Stomach (tissue), 9 donors: Measurements from ENCODE around the gene FLYWCH1. TPM values are rescaled to one million over a fixed set of nuclear protein-coding genes. Genes with fewer than 3 reads are reported as not detected.

Experiments
- DNase-seq, 2 donors: peaks; one replicate each; pipeline versions ENCODE4 v3.0.0 to v3.0.0-alpha.2; 2013 to 2019
- H3K27ac ChIP-seq, 5 donors: fragments of 200-600 bp in 4 of 5; sonication (generic) in 4 of 5; one replicate each; pipeline ENCODE4 v1.5.1; 2013 to 2019; ENCODE audit warnings: mild to moderate bottlenecking in 1 of 5, moderate library complexity in 1 of 5
- H3K27me3 ChIP-seq, 3 donors: fragments of 200-600 bp; sonication (generic); one replicate each; pipeline ENCODE4 v1.5.1; 2017 to 2019; ENCODE audit warnings: mixed run types in 1 of 3
- H3K36me3 ChIP-seq, 4 donors: fragments of 200-600 bp; sonication (generic); 1 replicate in 3 of 4; 2 replicates in 1 of 4; pipeline ENCODE4 v1.5.1; 2016 to 2019
- H3K4me1 ChIP-seq, 4 donors: fragments of 200-600 bp; sonication (generic); one replicate each; pipeline ENCODE4 v1.5.1; 2016 to 2019
- H3K4me3 ChIP-seq, 4 donors: fragments of 200-600 bp; sonication (generic) in 3 of 4; one replicate each; pipeline ENCODE4 v1.5.1; 2016 to 2019; ENCODE audit warnings: mild to moderate bottlenecking in 1 of 4
- H3K9me3 ChIP-seq, 4 donors: fragments of 200-600 bp; sonication (generic); one replicate each; pipeline ENCODE4 v1.5.1; 2016 to 2019
- CTCF ChIP-seq, 7 experiments: fragments of 450-650 bp in 4 of 7; fragments of 200-600 bp in 3 of 7; sonication (generic) in 3 of 7; IDR thresholded peaks; one replicate each; pipeline ENCODE4 v1.5.1; 2016 to 2019; ENCODE audit warnings: antibody characterized with exemption in 7 of 7, control low read depth in 2 of 7, mild to moderate bottlenecking in 1 of 7
- EP300 ChIP-seq: sonication (generic); formaldehyde crosslinking; IDR thresholded peaks from one replicate; pipeline ENCODE4 v1.6.1; 2017; ENCODE audit warnings: antibody characterized with exemption
- POLR2A ChIP-seq, 4 donors: fragments of 450-650 bp; IDR thresholded peaks; one replicate each; pipeline ENCODE4 v1.6.1; 2016; ENCODE audit warnings: antibody characterized with exemption in 4 of 4, control low read depth in 2 of 4, mild to moderate bottlenecking in 1 of 4, moderate library complexity in 1 of 4
- POLR2AphosphoS5 ChIP-seq, 3 donors: sonication (generic); formaldehyde crosslinking; IDR thresholded peaks; one replicate each; pipeline ENCODE4 v1.6.1; 2016; ENCODE audit warnings: antibody characterized with exemption in 3 of 3
- WGBS, 5 donors: extraction: QIAGEN DNeasy Blood & Tissue Kit in 3 of 5; methylation state at CpG; one replicate each; pipeline versions ENCODE4 v1.1.5 to v1.1.7; 2013 to 2018; 5-methylcytosine and 5-hydroxymethylcytosine counted together
- intact Hi-C: fragments of 100-400 bp; cut with DNase I; formaldehyde crosslinking; loops from one replicate; pipeline ENCODE4 v1.15.1; 2023; ENCODE audit warnings: low total_unique reads
- polyA plus RNA-seq, 3 donors: library from polyadenylated mRNA; stranded (reverse); fragments of 200-250 nt; gene quantifications; one replicate each; pipeline ENCODE4 v1.2.3, GENCODE V29; 2013
- small RNA-seq, 4 donors: library from RNA; depleted of rRNA; stranded (forward); fragments of <200 nt; gene quantifications; one replicate each; pipeline ENCODE3, GENCODE V24; 2016
- total RNA-seq, 5 donors: library from RNA; depleted of rRNA; stranded (reverse); fragments of >200 nt; gene quantifications; one replicate each; pipeline versions ENCODE4 v1.1.0 to v1.2.3, GENCODE V29; 2014 to 2016
- donor health status: healthy with polysubstance abuse.
- donor health status: Bipolar disorder and iron deficiency.
- donor health status: healthy.

The FLYWCH1 gene
- total and polyA plus RNA-seq, 8 donors = 8.1 to 121 (median 17.6) TPM

GRCh38 chr16:2992383-2993081 is 80.8 kb downstream of the FLYWCH1 start:
- TF ChIP-seq POLR2AphosphoS5 (IDR thresholded peaks at IDR 0.05) (no peak), POLR2A (IDR thresholded peaks at IDR 0.05) (no peak), CTCF (IDR thresholded peaks at IDR 0.05) (no peak), EP300 (no peak)
- no peak overlapping the region for H3K4me3 ChIP-seq
- H3K9me3 ChIP-seq = no peaks in the 10 kb centered on the region
- no peaks in the 10 kb centered on the region for H3K36me3 ChIP-seq
- DNase-seq = no peak
- intact Hi-C loops = no loop called here
- H3K27ac ChIP-seq = no peak overlapping the region
- 71 to 84% (median 74%) methylated on average over 14 of the region's 14 CpGs for WGBS, 5 donors
- H3K4me1 ChIP-seq = peaks cover 0 to 4% (median 0%) of the 10 kb centered on the region in 4 donors
- H3K27me3 ChIP-seq = peaks cover 0 to 62% (median 8%) of the 10 kb centered on the region in 3 donors

DNA sequence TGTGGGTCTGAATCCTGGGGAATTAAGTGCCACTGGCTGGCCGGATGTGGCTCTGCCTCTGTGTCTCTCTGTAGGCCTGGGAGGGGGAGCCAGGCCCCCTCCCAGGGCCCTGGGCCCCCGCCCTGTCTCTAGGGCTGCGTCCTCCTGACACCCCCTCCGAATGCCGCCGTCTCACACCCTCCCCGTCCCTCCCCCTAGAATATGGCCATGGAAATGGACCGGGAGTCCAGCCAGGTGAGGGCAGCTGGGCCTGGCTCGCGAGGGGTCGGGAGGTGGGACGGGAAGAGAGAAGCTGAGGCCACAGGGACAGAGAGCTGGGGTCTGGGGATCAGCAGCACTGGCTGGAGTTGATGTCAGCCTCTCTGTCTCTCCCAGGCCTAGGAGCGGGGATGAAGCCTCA is 84.6 kb downstream of the FLYWCH1 start:
- Histone ChIP-seq H3K9me3 (no peaks in the 10 kb centered on the region), H3K27ac (no peak overlapping the region), H3K36me3 (no peaks in the 10 kb centered on the region), H3K27me3 (peaks cover 0 to 61% (median 0%) of the 10 kb centered on the region in 3 donors), H3K4me1 (no peaks in the 10 kb centered on the region), H3K4me3 (no peak overlapping the region)
- TF ChIP-seq EP300 (no peak), POLR2A (IDR thresholded peaks at IDR 0.05) (no peak), POLR2AphosphoS5 (IDR thresholded peaks at IDR 0.05) (no peak), CTCF (IDR thresholded peaks at IDR 0.05) (no peak)
- DNase-seq = no peak
- 80 to 93% (median 85%) methylated on average over 11 to 13 of the region's 13 CpGs for WGBS, 5 donors
- intact Hi-C loops = no loop called here

DNA sequence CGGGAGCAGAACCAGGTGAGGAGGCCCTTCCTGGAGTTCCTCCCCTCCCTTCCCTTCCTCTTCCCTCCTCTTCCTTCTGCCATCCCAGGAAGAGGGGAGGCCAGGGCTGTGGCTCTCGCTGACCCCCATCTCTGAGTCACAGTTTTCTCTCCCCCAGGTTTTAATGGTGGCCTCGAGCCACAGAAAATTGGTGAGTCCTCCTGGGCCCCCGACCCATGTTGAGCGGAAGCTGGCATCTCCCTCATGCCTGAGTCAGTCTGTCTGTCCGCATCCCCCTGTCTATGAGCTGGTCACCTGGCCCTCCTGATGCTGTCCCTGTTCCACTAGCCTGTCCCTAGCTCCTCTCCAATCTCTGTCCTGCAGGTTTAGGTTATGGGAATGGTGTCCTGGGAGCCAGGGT is 88.2 kb downstream of the FLYWCH1 start:
- intact Hi-C loops = no loop called here
- H3K27me3 ChIP-seq = peaks cover 0 to 69% (median 0%) of the 10 kb centered on the region in 3 donors
- H3K36me3 ChIP-seq = no peaks in the 10 kb centered on the region
- WGBS, 5 donors = 78 to 90% (median 85%) methylated on average over 6 of the region's 6 CpGs
- no peak overlapping the region for H3K27ac ChIP-seq
- no peak overlapping the region for H3K4me3 ChIP-seq
- H3K4me1 ChIP-seq = peaks cover 4 to 11% (median 8%) of the 10 kb centered on the region in 4 donors
- no peaks in the 10 kb centered on the region for H3K9me3 ChIP-seq
- no peak for DNase-seq
- TF ChIP-seq EP300 (no peak), POLR2A (IDR thresholded peaks at IDR 0.05) (no peak), CTCF (IDR thresholded peaks at IDR 0.05) (no peak), POLR2AphosphoS5 (IDR thresholded peaks at IDR 0.05) (no peak)

DNA sequence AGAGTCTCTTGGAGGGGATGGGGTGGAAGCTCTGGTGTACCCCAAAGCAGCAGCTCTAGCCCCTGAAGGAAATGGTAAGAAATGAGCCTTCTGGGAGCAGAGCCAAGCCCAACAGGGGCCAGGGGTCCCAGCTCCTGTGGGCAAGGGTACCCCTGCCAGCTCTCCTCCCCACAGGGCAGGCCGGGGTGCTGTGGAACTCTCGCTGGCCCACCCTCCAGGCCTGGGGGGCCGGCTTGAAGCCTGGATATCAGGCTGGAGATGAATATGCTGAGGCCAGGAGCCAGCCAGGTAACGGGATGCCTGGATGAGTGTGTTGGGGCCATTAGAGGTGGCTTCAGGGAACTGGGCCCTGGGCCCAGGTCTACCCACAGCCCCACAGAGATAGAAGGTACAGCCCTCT is 88.8 kb downstream of the FLYWCH1 start:
- no peak for DNase-seq
- no peak for TF ChIP-seq CTCF (IDR thresholded peaks at IDR 0.05)
- no peak for TF ChIP-seq POLR2AphosphoS5 (IDR thresholded peaks at IDR 0.05)
- TF ChIP-seq EP300 = no peak
- no peak for TF ChIP-seq POLR2A (IDR thresholded peaks at IDR 0.05)
- 67 to 89% (median 84%) methylated on average over 4 of the region's 4 CpGs for WGBS, 5 donors
- H3K27me3 ChIP-seq = peaks cover 0 to 69% (median 0%) of the 10 kb centered on the region in 3 donors
- H3K27ac ChIP-seq = no peak overlapping the region
- intact Hi-C loops = no loop called here
- H3K4me3 ChIP-seq = no peak overlapping the region
- no peaks in the 10 kb centered on the region for H3K36me3 ChIP-seq
- H3K4me1 ChIP-seq = peaks cover 4 to 15% (median 12%) of the 10 kb centered on the region in 4 donors
- no peaks in the 10 kb centered on the region for H3K9me3 ChIP-seq

Small RNAs within 50 kb of the gene (small RNA-seq; reads per million reads assigned to genes)
- gene LINC00514 = 0 reads per million in 4 donors

Other genes with a start within 250 kb of the FLYWCH1 start
- gene KCTD5, start 229.4 kb upstream of the FLYWCH1 start, total RNA-seq = 10 to 100 TPM in 4 of 5 donors, under 1 TPM in 1; 0.89 to 45.6 (median 27.2) TPM
- gene KCTD5, start 229.4 kb upstream of the FLYWCH1 start, polyA plus RNA-seq = 10 to 100 TPM; 14.4 to 28.6 (median 14.7) TPM
- gene PRSS27, start 191.7 kb upstream of the FLYWCH1 start, total RNA-seq = under 1 TPM in 1 of 5 donors, not detected in 4; 0.55 TPM
- gene PRSS27, start 191.7 kb upstream of the FLYWCH1 start, polyA plus RNA-seq = 10 to 100 TPM in 1 of 3 donors, under 1 TPM in 2; 0.50 to 74.4 (median 0.76) TPM
- gene SRRM2, start 159.3 kb upstream of the FLYWCH1 start, total RNA-seq = 1,000 to 10,000 TPM in 2 of 5 donors, 100 to 1,000 TPM in 3; 142 to 2,165 (median 929) TPM
- 100 to 1,000 TPM; 151 to 384 (median 321) TPM for gene SRRM2, start 159.3 kb upstream of the FLYWCH1 start, polyA plus RNA-seq
- 100 to 1,000 TPM in 4 of 5 donors, 10 to 100 TPM in 1; 68.1 to 279 (median 174) TPM for gene ELOB, start 134.7 kb upstream of the FLYWCH1 start, total RNA-seq
- gene ELOB, start 134.7 kb upstream of the FLYWCH1 start, polyA plus RNA-seq = 100 to 1,000 TPM; 386 to 713 (median 456) TPM
- gene PRSS33, start 124.4 kb upstream of the FLYWCH1 start, total RNA-seq = not detected
- gene PRSS33, start 124.4 kb upstream of the FLYWCH1 start, polyA plus RNA-seq = not detected
- gene PRSS41, start 113.5 kb upstream of the FLYWCH1 start, total RNA-seq = not detected
- gene PRSS41, start 113.5 kb upstream of the FLYWCH1 start, polyA plus RNA-seq = not detected
- 1 to 10 TPM in 1 of 5 donors, not detected in 4; 1.1 TPM for gene PRSS21, start 94.7 kb upstream of the FLYWCH1 start, total RNA-seq
- 1 to 10 TPM in 1 of 3 donors, under 1 TPM in 2; 0.50 to 2.9 (median 0.65) TPM for gene PRSS21, start 94.7 kb upstream of the FLYWCH1 start, polyA plus RNA-seq
- 10 to 100 TPM in 2 of 5 donors, not detected in 3; 15.6 to 39.0 TPM for gene ZG16B, start 81.6 kb upstream of the FLYWCH1 start, total RNA-seq
- 10 to 100 TPM; 13.0 to 35.4 (median 22.3) TPM for gene ZG16B, start 81.6 kb upstream of the FLYWCH1 start, polyA plus RNA-seq
- 10 to 100 TPM in 2 of 5 donors, 1 to 10 TPM in 2, not detected in 1; 1.8 to 33.2 (median 9.8) TPM for gene PRSS22, start 53.8 kb upstream of the FLYWCH1 start, total RNA-seq
- 10 to 100 TPM in 2 of 3 donors, 1 to 10 TPM in 1; 5.2 to 62.2 (median 22.7) TPM for gene PRSS22, start 53.8 kb upstream of the FLYWCH1 start, polyA plus RNA-seq
- 10 to 100 TPM; 19.6 to 76.4 (median 52.4) TPM for gene FLYWCH2, start 28.7 kb upstream of the FLYWCH1 start, total RNA-seq
- gene FLYWCH2, start 28.7 kb upstream of the FLYWCH1 start, polyA plus RNA-seq = 10 to 100 TPM; 30.1 to 43.4 (median 39.0) TPM
- under 1 TPM in 1 of 5 donors, not detected in 4; 0.37 TPM for gene KREMEN2, start 52.3 kb downstream of the FLYWCH1 start, total RNA-seq
- 1 to 10 TPM in 1 of 3 donors, not detected in 2; 1.1 TPM for gene KREMEN2, start 52.3 kb downstream of the FLYWCH1 start, polyA plus RNA-seq
- gene PAQR4, start 57.4 kb downstream of the FLYWCH1 start, total RNA-seq = 10 to 100 TPM in 2 of 5 donors, 1 to 10 TPM in 3; 4.8 to 43.2 (median 8.4) TPM
- gene PAQR4, start 57.4 kb downstream of the FLYWCH1 start, polyA plus RNA-seq = 10 to 100 TPM in 2 of 3 donors, 1 to 10 TPM in 1; 2.7 to 15.3 (median 10.9) TPM
- gene PKMYT1, start 68.5 kb downstream of the FLYWCH1 start, total RNA-seq = 10 to 100 TPM in 2 of 5 donors, 1 to 10 TPM in 3; 2.4 to 19.3 (median 9.6) TPM
- gene PKMYT1, start 68.5 kb downstream of the FLYWCH1 start, polyA plus RNA-seq = 10 to 100 TPM in 1 of 3 donors, 1 to 10 TPM in 2; 1.8 to 15.9 (median 9.5) TPM
- gene CLDN9, start 101.0 kb downstream of the FLYWCH1 start, total RNA-seq = not detected
- gene CLDN9, start 101.0 kb downstream of the FLYWCH1 start, polyA plus RNA-seq = under 1 TPM in 2 of 3 donors, not detected in 1; 0.28 to 0.31 TPM
- not detected for gene CLDN6, start 106.3 kb downstream of the FLYWCH1 start, total RNA-seq
- not detected for gene CLDN6, start 106.3 kb downstream of the FLYWCH1 start, polyA plus RNA-seq
- gene TNFRSF12A, start 108.4 kb downstream of the FLYWCH1 start, total RNA-seq = 100 to 1,000 TPM in 2 of 5 donors, 10 to 100 TPM in 2, 1 to 10 TPM in 1; 1.8 to 134 (median 77.2) TPM
- gene TNFRSF12A, start 108.4 kb downstream of the FLYWCH1 start, polyA plus RNA-seq = 100 to 1,000 TPM in 1 of 3 donors, 10 to 100 TPM in 2; 20.3 to 117 (median 25.8) TPM
- 10 to 100 TPM; 11.0 to 94.7 (median 21.7) TPM for gene HCFC1R1, start 112.0 kb downstream of the FLYWCH1 start, total RNA-seq
- 100 to 1,000 TPM in 2 of 3 donors, 10 to 100 TPM in 1; 71.7 to 128 (median 102) TPM for gene HCFC1R1, start 112.0 kb downstream of the FLYWCH1 start, polyA plus RNA-seq
- gene THOC6, start 112.1 kb downstream of the FLYWCH1 start, total RNA-seq = 10 to 100 TPM in 4 of 5 donors, not detected in 1; 10.5 to 97.9 (median 22.2) TPM
- 10 to 100 TPM; 15.3 to 39.0 (median 32.8) TPM for gene THOC6, start 112.1 kb downstream of the FLYWCH1 start, polyA plus RNA-seq
- gene BICDL2, start 125.0 kb downstream of the FLYWCH1 start, total RNA-seq = 100 to 1,000 TPM in 1 of 5 donors, 10 to 100 TPM in 4; 18.4 to 693 (median 59.4) TPM
- gene BICDL2, start 125.0 kb downstream of the FLYWCH1 start, polyA plus RNA-seq = 10 to 100 TPM; 26.0 to 79.7 (median 29.0) TPM
- gene MMP25, start 134.6 kb downstream of the FLYWCH1 start, total RNA-seq = 1 to 10 TPM in 2 of 5 donors, not detected in 3; 1.1 to 1.6 TPM
- 1 to 10 TPM in 1 of 3 donors, under 1 TPM in 2; 0.48 to 2.9 (median 0.61) TPM for gene MMP25, start 134.6 kb downstream of the FLYWCH1 start, polyA plus RNA-seq
- gene IL32, start 153.7 kb downstream of the FLYWCH1 start, total RNA-seq = 100 to 1,000 TPM in 1 of 5 donors, 10 to 100 TPM in 3, 1 to 10 TPM in 1; 9.9 to 504 (median 90.4) TPM
- gene IL32, start 153.7 kb downstream of the FLYWCH1 start, polyA plus RNA-seq = 100 to 1,000 TPM in 1 of 3 donors, 10 to 100 TPM in 2; 56.3 to 129 (median 60.9) TPM
- not detected for gene ZSCAN10, start 187.4 kb downstream of the FLYWCH1 start, total RNA-seq
- gene ZSCAN10, start 187.4 kb downstream of the FLYWCH1 start, polyA plus RNA-seq = not detected
- 10 to 100 TPM in 1 of 5 donors, 1 to 10 TPM in 3, under 1 TPM in 1; 0.87 to 21.9 (median 5.5) TPM for gene ZNF205, start 200.7 kb downstream of the FLYWCH1 start, total RNA-seq
- gene ZNF205, start 200.7 kb downstream of the FLYWCH1 start, polyA plus RNA-seq = 10 to 100 TPM; 16.6 to 27.5 (median 20.9) TPM
- 10 to 100 TPM in 3 of 5 donors, 1 to 10 TPM in 2; 1.3 to 87.8 (median 20.0) TPM for gene ZNF213, start 223.1 kb downstream of the FLYWCH1 start, total RNA-seq
- 1 to 10 TPM; 5.8 to 6.7 (median 6.1) TPM for gene ZNF213, start 223.1 kb downstream of the FLYWCH1 start, polyA plus RNA-seq